PC-9 (cell line): Measurements from ENCODE around the gene ZNF491. TPM values are rescaled to one million over a fixed set of nuclear protein-coding genes. Genes with fewer than 3 reads are reported as not detected.

Experiments
- BruUV-seq: library from RNA; stranded (reverse); fragments of 400-500 nt; replicated peaks from 2 replicates; lab custom pipeline; 2021; lab: Mats Ljungman, UMichigan
- CTCF ChIA-PET: fragments of 300-600 bp; sonication (Branson Sonifier 250); formaldehyde crosslinking; loops from one replicate; lab custom pipeline; 2022; ENCODE audit warnings: antibody characterized with exemption; lab: Charles Lee
- POLR2A ChIA-PET: fragments of 300-600 bp; sonication (Branson Sonifier 250); formaldehyde crosslinking; loops from one replicate; lab custom pipeline; 2022; ENCODE audit warnings: antibody characterized with exemption; ENCODE audit not compliant: unreplicated experiment; lab: Charles Lee
- DNase-seq, 2 experiments: peaks; one replicate each; pipeline versions ENCODE4 v3.0.0 to v3.0.0-alpha.2; 2015 to 2022; ENCODE audit warnings: mixed read lengths in 1 of 2
- H2AFZ ChIP-seq: fragments of 200-600 bp; sonication (generic); 2 replicates; pipeline ENCODE4 v1.8.1; 2017; ENCODE audit warnings: antibody characterized with exemption
- H3F3A ChIP-seq: fragments of 200-600 bp; sonication (generic); 2 replicates; pipeline ENCODE4 v1.8.1; 2017; ENCODE audit warnings: antibody characterized with exemption, mild to moderate bottlenecking, low read depth; ENCODE audit not compliant: insufficient read depth
- H3K27ac ChIP-seq: fragments of 200-600 bp; sonication (generic); 2 replicates; pipeline ENCODE4 v1.6.1; 2016; ENCODE audit warnings: mixed run types
- H3K27me3 ChIP-seq: fragments of 200-600 bp; sonication (generic); 2 replicates; pipeline ENCODE4 v1.6.1; 2016; ENCODE audit warnings: low read depth, mixed run types; ENCODE audit not compliant: insufficient read depth
- H3K36me3 ChIP-seq: fragments of 200-600 bp; sonication (generic); 2 replicates; pipeline ENCODE4 v1.6.1; 2016; ENCODE audit warnings: low read depth, mixed run types
- H3K4me1 ChIP-seq: fragments of 200-600 bp; sonication (generic); replicated peaks from 2 replicates; pipeline ENCODE4 v1.6.1; 2016; ENCODE audit warnings: mixed run types; ENCODE audit not compliant: insufficient read depth
- H3K4me2 ChIP-seq: fragments of 200-600 bp; sonication (generic); 2 replicates; pipeline ENCODE4 v1.6.1; 2017; ENCODE audit warnings: mixed run types
- H3K4me3 ChIP-seq: fragments of 200-600 bp; sonication (generic); 2 replicates; pipeline ENCODE4 v1.6.1; 2016; ENCODE audit warnings: mixed run types
- H3K79me2 ChIP-seq: fragments of 200-600 bp; sonication (generic); 2 replicates; pipeline ENCODE4 v1.6.1; 2017; ENCODE audit warnings: low read depth, mixed run types
- H3K9me2 ChIP-seq: fragments of 200-600 bp; sonication (generic); 2 replicates; pipeline ENCODE4 v1.8.1; 2017; ENCODE audit warnings: mild to moderate bottlenecking; ENCODE audit not compliant: insufficient read depth
- H3K9me3 ChIP-seq: fragments of 200-600 bp; sonication (generic); 2 replicates; pipeline ENCODE4 v1.8.1; 2016; ENCODE audit warnings: low read depth; ENCODE audit not compliant: insufficient read depth
- H4K20me1 ChIP-seq: fragments of 200-600 bp; sonication (generic); 2 replicates; pipeline ENCODE4 v1.8.1; 2017; ENCODE audit not compliant: insufficient read depth
- EZH2 ChIP-seq: fragments of 200-600 bp; sonication (generic); IDR thresholded peaks from 2 replicates; pipeline ENCODE4 v1.8.0; 2017; ENCODE audit warnings: antibody characterized with exemption, low read depth
- intact Hi-C: fragments of 100-400 bp; cut with micrococcal nuclease; formaldehyde crosslinking; loops from one replicate; pipeline ENCODE4 v1.10.0; 2022; ENCODE audit not compliant: unreplicated experiment
- total RNA-seq: library from RNA; stranded (reverse); gene quantifications from 2 replicates; pipeline ENCODE4 v1.2.3, GENCODE V29; 2021
- TF ChIP-seq, protein P1 (sequence below): fragments of 200-600 bp; sonication (generic); conservative IDR thresholded peaks from 2 replicates; pipeline ENCODE4 v1.6.1; 2017; ENCODE audit warnings: mixed run types, antibody characterized with exemption, mild to moderate bottlenecking, moderate library complexity

Gene ZNF491
- total RNA-seq, 1 experiment from 2014 or later: not detected

DNA sequence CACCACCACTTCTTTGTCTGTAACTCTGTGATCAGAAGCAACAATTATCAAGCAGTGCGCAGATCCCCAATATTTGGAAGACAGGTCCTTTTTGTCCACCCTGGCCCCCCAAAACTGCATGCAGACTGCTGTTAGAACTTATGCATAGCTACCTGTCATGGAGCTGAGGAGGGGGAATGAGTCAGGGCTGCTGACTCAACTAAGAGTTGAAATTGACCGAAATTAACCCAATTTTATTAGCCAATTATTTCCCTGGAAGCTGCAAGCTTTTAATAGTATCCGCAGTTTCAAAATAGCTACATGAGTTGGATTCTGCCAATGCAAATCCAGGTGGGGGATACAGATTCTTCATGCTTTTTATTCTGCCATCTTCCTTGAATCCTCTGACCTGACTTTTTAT lies 14.0 kb upstream of the ZNF491 start:
- H3K4me1 ChIP-seq: 0 out of 2 replicates have a peak, but pooled peaks cover 3% of the 10 kb centered on the region
- TF ChIP-seq, protein P1, sequence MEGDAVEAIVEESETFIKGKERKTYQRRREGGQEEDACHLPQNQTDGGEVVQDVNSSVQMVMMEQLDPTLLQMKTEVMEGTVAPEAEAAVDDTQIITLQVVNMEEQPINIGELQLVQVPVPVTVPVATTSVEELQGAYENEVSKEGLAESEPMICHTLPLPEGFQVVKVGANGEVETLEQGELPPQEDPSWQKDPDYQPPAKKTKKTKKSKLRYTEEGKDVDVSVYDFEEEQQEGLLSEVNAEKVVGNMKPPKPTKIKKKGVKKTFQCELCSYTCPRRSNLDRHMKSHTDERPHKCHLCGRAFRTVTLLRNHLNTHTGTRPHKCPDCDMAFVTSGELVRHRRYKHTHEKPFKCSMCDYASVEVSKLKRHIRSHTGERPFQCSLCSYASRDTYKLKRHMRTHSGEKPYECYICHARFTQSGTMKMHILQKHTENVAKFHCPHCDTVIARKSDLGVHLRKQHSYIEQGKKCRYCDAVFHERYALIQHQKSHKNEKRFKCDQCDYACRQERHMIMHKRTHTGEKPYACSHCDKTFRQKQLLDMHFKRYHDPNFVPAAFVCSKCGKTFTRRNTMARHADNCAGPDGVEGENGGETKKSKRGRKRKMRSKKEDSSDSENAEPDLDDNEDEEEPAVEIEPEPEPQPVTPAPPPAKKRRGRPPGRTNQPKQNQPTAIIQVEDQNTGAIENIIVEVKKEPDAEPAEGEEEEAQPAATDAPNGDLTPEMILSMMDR: no peak
- TF ChIP-seq EZH2: no peak
- no peak for DNase-seq
- no peak overlapping the region for H2AFZ ChIP-seq
- no peak overlapping the region for H3K4me3 ChIP-seq
- intact Hi-C loops: no loop called here
- H3K36me3 ChIP-seq: peaks cover 18% of the 10 kb centered on the region
- no peaks in the 10 kb centered on the region for H3K27me3 ChIP-seq
- H3K27ac ChIP-seq: no peak overlapping the region
- peak overlapping the region; percentile 79; the same call in 1 of the 2 replicates for H3K4me2 ChIP-seq
- peaks cover 43% of the 10 kb centered on the region for H3K9me3 ChIP-seq
- no peaks in the 10 kb centered on the region for H4K20me1 ChIP-seq
- ChIA-PET CTCF (no interaction called here), POLR2A (no interaction called here)
- no peaks in the 10 kb centered on the region for H3F3A ChIP-seq
- BruUV-seq: no TSS peak
- H3K79me2 ChIP-seq: no peaks in the 10 kb centered on the region
- no peaks in the 10 kb centered on the region; the same call in 1 of the 2 replicates for H3K9me2 ChIP-seq

DNA sequence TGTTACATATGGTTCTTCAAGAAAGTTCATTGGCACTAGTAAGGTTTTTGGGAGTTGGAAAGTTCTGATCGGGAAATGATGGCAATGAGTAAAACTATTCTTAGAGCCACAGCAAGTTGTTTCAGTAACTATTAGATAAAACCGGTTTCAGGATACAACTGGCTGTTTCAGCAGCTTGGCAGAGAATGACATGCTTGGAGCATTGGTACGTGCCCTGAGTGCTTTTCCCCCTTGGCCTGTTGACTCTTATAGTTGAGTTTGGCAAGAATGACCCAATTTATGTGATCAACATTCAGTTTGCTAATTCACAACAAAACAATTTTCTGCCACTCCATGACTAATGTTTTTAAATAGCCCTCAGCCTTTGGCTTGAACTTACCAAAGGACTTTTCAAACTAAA lies 10.8 kb upstream of the ZNF491 start:
- ChIA-PET POLR2A (no interaction called here), CTCF (no interaction called here)
- H3K79me2 ChIP-seq: no peaks in the 10 kb centered on the region
- no peak overlapping the region for H3K27ac ChIP-seq
- no peaks in the 10 kb centered on the region for H3F3A ChIP-seq
- no TSS peak for BruUV-seq
- H3K9me3 ChIP-seq: peaks cover 11% of the 10 kb centered on the region
- H3K36me3 ChIP-seq: no peaks in the 10 kb centered on the region
- no peaks in the 10 kb centered on the region for H3K9me2 ChIP-seq
- DNase-seq: no peak
- H3K4me2 ChIP-seq: no peak overlapping the region
- H2AFZ ChIP-seq: no peak overlapping the region
- no peak overlapping the region for H3K4me3 ChIP-seq
- H3K27me3 ChIP-seq: no peaks in the 10 kb centered on the region
- 0 out of 2 replicates have a peak, but pooled peaks cover 3% of the 10 kb centered on the region for H3K4me1 ChIP-seq
- intact Hi-C loops: no loop called here
- H4K20me1 ChIP-seq: no peaks in the 10 kb centered on the region
- TF ChIP-seq, protein P1: no peak
- no peak for TF ChIP-seq EZH2

DNA sequence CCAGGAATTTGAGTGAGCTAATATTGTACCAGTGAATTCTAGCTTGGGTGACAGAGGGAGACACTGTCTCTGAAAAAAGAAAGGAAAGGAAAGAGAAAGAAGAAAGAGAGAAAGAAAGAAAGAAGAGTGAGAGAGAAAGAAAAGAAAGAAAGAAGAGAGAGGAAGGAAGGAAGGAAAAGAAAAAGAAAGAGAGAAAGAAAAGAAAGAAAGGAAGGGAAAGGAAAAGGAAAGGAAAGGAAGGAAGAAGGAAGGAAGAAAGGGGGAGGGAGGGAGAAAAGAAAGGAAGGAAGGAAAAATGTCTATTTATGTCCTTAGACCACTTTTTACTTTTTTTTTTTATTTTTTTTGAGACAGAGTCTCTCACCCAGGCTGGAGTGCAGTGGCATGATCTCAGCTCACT lies 5.4 kb upstream of the ZNF491 start:
- Histone ChIP-seq H3F3A (peaks cover 4% of the 10 kb centered on the region; the same call in 1 of the 2 replicates), H3K9me3 (no peaks in the 10 kb centered on the region; the same call in 1 of the 2 replicates), H3K4me1 (no peaks in the 10 kb centered on the region), H3K27me3 (no peaks in the 10 kb centered on the region), H3K36me3 (no peaks in the 10 kb centered on the region), H3K4me2 (no peak overlapping the region), H3K27ac (no peak overlapping the region), H3K79me2 (no peaks in the 10 kb centered on the region), H4K20me1 (no peaks in the 10 kb centered on the region), H3K4me3 (no peak overlapping the region), H2AFZ (no peak overlapping the region), H3K9me2 (no peaks in the 10 kb centered on the region)
- ChIA-PET CTCF (no interaction called here), POLR2A (no interaction called here)
- intact Hi-C loops: no loop called here
- no TSS peak for BruUV-seq
- DNase-seq: no peak
- TF ChIP-seq, protein P1: no peak
- TF ChIP-seq EZH2: no peak
